Colonic mucosa (tissue), 4 donors: Measurements from ENCODE around the gene RPTOR. TPM values are rescaled to one million over a fixed set of nuclear protein-coding genes. Genes with fewer than 3 reads are reported as not detected.

Experiments used
- DNase-seq: peaks from one replicate; pipeline ENCODE4 v3.0.0-alpha.2; 2020
- H3K27ac ChIP-seq: fragments of 200-600 bp; one replicate; pipeline ENCODE4 v1.8.0; 2021
- H3K27me3 ChIP-seq: fragments of 200-600 bp; one replicate; pipeline ENCODE4 v1.8.0; 2021
- H3K36me3 ChIP-seq: fragments of 200-600 bp; one replicate; pipeline ENCODE4 v1.8.0; 2021
- H3K4me1 ChIP-seq: fragments of 200-600 bp; one replicate; pipeline ENCODE4 v1.8.0; 2021; ENCODE audit warnings: mild to moderate bottlenecking
- H3K4me3 ChIP-seq: fragments of 200-600 bp; one replicate; pipeline ENCODE4 v1.8.0; 2021
- H3K9ac ChIP-seq, 2 donors: one replicate each; pipeline ENCODE4 v1.7.0; 2013; ENCODE audit warnings: control low read depth in 2 of 2, low read depth in 2 of 2, low read length in 2 of 2
- H3K9me3 ChIP-seq: fragments of 200-600 bp; one replicate; pipeline ENCODE4 v1.8.0; 2021
- CTCF ChIP-seq: fragments of 200-600 bp; IDR thresholded peaks from one replicate; pipeline ENCODE4 v1.8.0; 2022; ENCODE audit warnings: antibody characterized with exemption, mild to moderate bottlenecking
- intact Hi-C: fragments of 100-400 bp; cut with DNase I; formaldehyde crosslinking; loops from one replicate; pipeline ENCODE4 v1.14.1; 2022
- total RNA-seq, 2 donors: library from RNA; stranded (reverse); fragmentation: NEBNext Ultra II Directional in 1 of 2; extraction: Animal tissue kit (Norgen Biotek cat#: 25700) in 1 of 2; gene quantifications; one replicate each; pipeline ENCODE4 v1.2.1, GENCODE V29; 2021
- donor health status: healthy.
- donor health status: DM: no; HTN: no; CAD: no.
- donor health status: DM: no; HTN: no; CAD: no.

Gene RPTOR
- total RNA-seq, 2 donors from 2014 or later, result 21.2 to 39.6 TPM

GRCh38 chr17:80770881-80771611 lies 226.4 kb downstream of the RPTOR start:
- H3K9me3 ChIP-seq, result no peaks in the 10 kb centered on the region
- no peak overlapping the region for H3K4me3 ChIP-seq
- no peak overlapping the region for H3K27ac ChIP-seq
- intact Hi-C loops, result no loop called here
- no peak for TF ChIP-seq CTCF
- H3K9ac ChIP-seq, result no peak overlapping the region
- DNase-seq, result no peak
- no peaks in the 10 kb centered on the region for H3K36me3 ChIP-seq
- no peaks in the 10 kb centered on the region for H3K27me3 ChIP-seq
- H3K4me1 ChIP-seq, result no peaks in the 10 kb centered on the region

GRCh38 chr17:80771612-80772005 lies 227.0 kb downstream of the RPTOR start:
- Histone ChIP-seq H3K9me3 (no peaks in the 10 kb centered on the region), H3K4me3 (no peak overlapping the region), H3K27me3 (no peaks in the 10 kb centered on the region), H3K36me3 (no peaks in the 10 kb centered on the region), H3K9ac (no peak overlapping the region), H3K4me1 (no peaks in the 10 kb centered on the region), H3K27ac (no peak overlapping the region)
- no peak for TF ChIP-seq CTCF
- intact Hi-C loops, result no loop called here
- DNase-seq, result no peak

GRCh38 chr17:80772906-80773242 lies 228.2 kb downstream of the RPTOR start:
- H3K4me1 ChIP-seq, result no peaks in the 10 kb centered on the region
- no peak overlapping the region for H3K9ac ChIP-seq
- no peak for TF ChIP-seq CTCF
- H3K9me3 ChIP-seq, result no peaks in the 10 kb centered on the region
- intact Hi-C loops, result no loop called here
- no peak for DNase-seq
- no peaks in the 10 kb centered on the region for H3K36me3 ChIP-seq
- no peak overlapping the region for H3K4me3 ChIP-seq
- no peaks in the 10 kb centered on the region for H3K27me3 ChIP-seq
- H3K27ac ChIP-seq, result no peak overlapping the region

GRCh38 chr17:80773243-80773991 lies 228.8 kb downstream of the RPTOR start:
- Histone ChIP-seq H3K4me1 (no peaks in the 10 kb centered on the region), H3K9ac (no peak overlapping the region), H3K27me3 (no peaks in the 10 kb centered on the region), H3K27ac (no peak overlapping the region), H3K36me3 (no peaks in the 10 kb centered on the region), H3K4me3 (no peak overlapping the region), H3K9me3 (no peaks in the 10 kb centered on the region)
- TF ChIP-seq CTCF, result no peak
- intact Hi-C loops, result no loop called here
- no peak for DNase-seq

GRCh38 chr17:80774146-80774545 lies 229.5 kb downstream of the RPTOR start:
- Histone ChIP-seq H3K36me3 (no peaks in the 10 kb centered on the region), H3K9ac (no peak overlapping the region), H3K27me3 (no peaks in the 10 kb centered on the region), H3K4me3 (no peak overlapping the region), H3K4me1 (no peaks in the 10 kb centered on the region), H3K27ac (no peak overlapping the region), H3K9me3 (no peaks in the 10 kb centered on the region)
- no peak for DNase-seq
- TF ChIP-seq CTCF, result no peak
- intact Hi-C loops, result no loop called here
